IPS DF 19.7 (cell line): ENCODE data around the gene CD82.

Source experiments
- DNase-seq: peaks from one replicate; pipeline ENCODE4 v3.0.0-alpha.2; 2013; ENCODE audit warnings: low read depth, low spot score

The CD82 gene

DNA sequence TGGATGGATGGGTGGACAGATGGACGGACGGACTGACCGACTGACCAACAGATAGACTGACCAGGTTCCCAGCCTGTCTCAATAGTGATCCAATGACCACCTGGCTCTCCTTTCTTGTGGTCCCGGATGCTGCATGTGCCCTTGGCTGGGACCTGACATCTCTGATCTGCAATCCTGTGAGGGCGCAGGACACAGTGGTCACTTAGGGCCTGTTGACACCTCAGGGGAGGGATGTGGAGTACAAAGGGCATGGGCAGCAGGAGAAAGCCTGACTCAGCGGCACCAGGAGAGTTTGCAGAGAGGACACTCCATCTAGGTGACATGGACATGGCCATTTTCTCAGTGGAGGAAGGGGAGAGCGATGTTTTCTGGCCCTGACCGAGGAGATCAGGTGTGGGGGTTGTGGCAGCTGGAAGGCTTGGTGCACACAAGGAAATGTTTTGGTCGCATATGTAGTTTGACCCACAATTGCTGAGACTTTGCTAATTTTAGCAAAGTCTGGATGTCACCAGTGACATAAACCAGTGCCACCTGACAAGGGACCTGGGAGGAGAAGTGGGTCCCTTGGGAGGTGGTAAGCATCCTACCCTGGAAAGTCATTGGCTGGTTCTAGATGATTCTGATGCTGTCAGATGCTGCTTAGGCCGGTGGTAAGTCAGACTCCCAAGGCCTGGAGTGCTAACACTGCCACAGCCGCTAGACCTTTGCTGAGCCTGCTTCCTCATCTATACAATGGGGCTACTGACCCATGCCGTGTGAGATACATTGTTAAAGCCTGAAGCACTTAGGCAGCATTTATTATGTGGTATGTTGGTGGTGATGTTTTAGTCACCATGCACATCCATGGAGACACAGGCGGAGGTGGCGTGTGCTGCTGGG, 50.7 kb downstream of the CD82 start:
- DNase-seq: no peak

- DNase-seq: no peak
These were observed 52.4 kb downstream of the CD82 start for GRCh38 chr11:44617671-44618461.

DNA sequence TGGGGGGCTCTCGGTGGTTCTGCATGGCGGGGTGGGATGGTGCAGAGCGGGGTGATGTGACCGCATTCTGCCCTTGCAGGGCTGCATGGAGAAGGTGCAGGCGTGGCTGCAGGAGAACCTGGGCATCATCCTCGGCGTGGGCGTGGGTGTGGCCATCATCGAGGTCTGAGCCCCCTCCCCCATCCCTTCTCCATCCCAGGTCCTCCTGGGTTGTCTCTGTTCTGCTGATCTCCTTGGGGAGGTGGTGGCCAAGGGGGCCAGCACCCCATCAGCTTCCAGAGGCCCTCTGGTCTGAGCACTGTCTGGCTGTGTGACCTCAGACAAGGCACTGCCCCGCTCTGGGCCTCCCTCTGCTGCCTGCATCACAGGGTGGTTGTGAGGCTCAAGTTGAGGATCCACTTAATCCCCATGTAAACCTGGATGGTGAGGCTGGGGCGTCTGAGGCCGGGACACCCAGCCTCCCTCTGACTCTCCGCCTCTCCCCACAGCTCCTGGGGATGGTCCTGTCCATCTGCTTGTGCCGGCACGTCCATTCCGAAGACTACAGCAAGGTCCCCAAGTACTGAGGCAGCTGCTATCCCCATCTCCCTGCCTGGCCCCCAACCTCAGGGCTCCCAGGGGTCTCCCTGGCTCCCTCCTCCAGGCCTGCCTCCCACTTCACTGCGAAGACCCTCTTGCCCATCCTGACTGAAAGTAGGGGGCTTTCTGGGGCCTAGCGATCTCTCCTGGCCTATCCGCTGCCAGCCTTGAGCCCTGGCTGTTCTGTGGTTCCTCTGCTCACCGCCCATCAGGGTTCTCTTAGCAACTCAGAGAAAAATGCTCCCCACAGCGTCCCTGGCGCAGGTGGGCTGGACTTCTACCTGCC, 53.3 kb downstream of the CD82 start:
- no peak for DNase-seq

GRCh38 chr11:44620328-44620725, 54.9 kb downstream of the CD82 start:
- DNase-seq: no peak

DNA sequence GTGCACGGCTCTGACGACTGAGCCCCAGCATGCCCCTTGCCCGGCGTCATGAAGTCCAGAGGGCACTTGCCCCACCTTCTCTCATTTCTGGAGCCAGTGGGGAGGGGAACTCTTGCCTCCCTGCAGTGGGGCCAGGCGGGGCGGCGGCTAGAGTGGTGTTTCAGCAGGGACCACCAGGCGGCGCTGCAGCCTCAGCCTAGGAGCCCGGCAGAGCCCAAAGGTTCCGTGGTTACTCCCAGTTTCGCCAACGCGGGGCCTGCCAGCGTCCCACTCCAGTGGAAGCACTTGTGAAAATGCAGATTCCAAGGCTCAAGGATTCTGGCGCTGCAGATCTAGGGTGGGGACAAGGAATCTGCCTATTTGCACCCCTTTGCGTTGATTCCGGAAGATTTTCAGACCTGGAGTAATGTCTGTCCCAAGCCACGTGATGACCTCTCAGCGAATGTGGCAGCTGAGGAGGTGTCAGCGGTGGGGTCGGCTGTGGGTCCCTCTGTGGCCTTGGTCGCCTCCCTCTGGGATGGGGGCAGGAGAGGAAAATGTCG, 55.7 kb downstream of the CD82 start:
- DNase-seq: no peak

- no peak for DNase-seq
These were observed 56.3 kb downstream of the CD82 start for GRCh38 chr11:44621784-44622183.

GRCh38 chr11:44622190-44622650, 56.8 kb downstream of the CD82 start:
- DNase-seq: no peak

DNA sequence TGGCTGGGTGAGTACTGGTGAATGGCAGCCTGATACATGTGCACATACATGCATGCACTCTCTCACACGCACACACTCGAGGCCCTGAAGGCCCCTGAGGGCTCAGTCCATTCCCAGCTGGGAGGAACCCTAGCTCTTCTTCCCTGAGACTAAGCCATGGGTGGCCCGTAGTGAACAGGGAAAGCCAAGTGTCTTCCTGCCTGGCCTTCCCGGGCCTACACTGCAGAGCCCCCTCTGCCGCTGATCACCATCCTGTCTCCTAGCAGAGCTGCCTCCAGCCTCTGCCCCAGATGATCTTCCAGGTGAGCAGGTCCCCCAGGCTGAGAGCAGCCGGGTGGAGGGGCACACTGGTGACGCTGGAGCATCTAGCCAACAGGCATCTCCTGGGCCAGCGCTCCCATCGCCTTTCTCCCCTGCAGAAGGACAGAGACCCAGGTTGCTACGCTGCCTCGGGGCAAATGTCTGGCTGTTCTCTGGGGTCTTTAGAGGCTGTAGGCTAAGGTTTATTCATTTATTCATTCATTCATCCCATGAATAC, 57.3 kb downstream of the CD82 start:
- no peak for DNase-seq

DNA sequence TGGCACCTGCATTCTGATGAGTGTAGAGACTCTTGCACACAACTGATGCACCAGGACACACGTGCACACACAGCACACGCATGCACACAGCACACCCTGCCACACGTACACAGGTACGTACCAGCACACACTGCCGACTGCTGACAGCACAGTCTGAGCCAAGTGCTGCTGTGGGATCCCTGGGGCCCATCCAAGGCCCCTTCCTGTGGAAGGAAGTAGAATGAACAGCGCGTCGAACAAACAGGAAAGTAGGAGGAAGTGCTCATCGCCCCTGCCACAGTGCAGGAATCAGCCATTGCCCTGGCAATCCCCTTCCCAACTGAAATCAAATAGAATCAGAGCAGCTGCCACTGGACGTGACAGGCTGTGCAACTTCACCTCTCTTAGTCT, 57.9 kb downstream of the CD82 start:
- DNase-seq: no peak

DNA sequence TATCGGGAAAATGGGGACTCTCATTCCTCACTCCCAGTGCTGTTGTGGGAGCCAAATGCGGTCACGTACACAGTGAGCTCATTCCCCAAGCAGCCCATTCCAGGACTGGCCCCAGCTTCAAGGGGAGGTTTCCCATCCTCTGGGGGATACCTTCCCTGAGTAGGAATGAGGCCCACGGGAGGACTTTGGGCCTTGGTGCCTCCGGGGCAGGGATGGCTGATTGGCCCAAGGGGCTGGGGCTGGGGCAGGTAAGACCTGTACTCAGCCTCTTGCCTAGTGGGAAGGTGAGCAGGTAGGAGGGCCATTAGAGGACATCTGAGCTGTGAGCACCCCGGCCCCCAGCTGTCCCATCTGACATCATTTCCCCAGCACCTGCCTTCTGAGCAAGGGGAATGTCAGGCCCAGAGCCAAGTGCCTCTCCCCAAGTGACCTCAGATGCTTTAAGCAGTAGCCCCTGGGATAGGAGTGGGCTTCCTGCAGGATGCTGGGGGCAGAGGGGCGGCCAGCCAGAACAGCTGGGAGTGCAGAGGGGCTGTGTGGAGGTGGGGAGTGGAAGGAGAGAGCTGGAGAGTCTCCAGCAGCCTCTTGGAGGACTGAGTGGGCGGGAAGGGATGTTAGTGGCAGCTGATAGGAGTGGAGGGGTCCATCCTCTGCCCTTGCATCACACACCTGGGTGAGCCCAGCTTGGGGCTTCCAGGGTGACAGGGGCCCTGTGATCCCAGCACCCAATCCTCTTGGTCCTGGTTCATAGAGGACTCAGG, 58.4 kb downstream of the CD82 start:
- no peak for DNase-seq

DNA sequence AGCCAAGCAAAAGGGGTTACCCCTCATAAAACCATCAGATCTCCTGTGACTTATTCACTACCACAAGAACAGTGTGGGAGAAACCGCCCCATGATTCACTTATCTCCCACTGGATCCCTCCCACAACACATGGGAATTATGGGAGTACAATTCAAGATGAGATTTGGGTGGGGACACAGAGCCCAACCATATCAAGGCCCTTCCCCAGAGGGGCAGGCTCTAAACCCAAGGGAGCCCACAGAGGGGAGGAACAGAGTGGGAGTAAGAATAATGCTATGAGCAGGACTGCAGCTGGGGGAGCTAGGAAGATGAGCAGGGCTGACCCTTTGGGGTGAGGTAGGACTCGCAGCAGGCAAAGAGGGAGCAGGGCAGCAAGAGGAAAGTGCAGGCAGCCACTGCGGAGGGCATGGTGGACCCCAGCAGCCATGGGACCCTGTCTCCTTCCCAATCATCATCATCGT, 59.3 kb downstream of the CD82 start:
- no peak for DNase-seq

DNA sequence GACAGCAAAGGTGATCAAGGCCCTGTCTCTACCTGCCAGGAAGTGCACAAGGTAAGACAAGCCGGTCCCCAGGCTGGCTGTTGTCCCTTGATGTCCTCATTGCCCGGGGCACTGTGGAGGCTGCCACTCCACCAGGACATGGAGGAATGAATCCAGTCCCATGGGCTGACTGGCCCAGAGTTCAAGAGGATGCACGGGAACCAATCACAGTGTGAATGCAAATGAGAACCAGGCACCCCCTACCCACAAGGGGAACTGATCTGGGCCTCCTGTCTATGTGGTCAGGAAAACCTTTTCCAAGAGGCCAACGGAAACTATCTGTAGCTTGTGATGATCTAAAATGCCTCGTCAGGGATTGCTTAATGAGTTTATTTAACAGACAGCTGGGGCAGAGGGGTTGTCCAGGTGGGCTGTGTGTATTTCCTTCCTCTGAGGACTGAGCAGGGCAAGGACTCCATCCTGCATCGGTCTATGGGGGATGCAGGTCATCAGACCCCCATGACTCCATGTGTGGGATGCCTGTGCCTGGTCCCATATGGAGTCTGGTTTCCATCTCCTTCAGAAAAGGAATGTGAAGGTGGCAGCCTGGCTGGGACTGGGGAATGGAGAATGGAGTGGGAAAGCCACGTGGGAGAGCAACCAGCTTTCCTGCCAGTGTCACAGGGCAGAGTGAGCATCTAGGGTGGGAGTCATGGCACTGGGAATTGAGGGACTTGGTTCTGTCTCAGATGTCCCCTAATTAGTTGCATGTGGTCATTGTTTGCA, 60.5 kb downstream of the CD82 start:
- DNase-seq: no peak

GRCh38 chr11:44626645-44627044, 61.2 kb downstream of the CD82 start:
- DNase-seq: no peak

DNA sequence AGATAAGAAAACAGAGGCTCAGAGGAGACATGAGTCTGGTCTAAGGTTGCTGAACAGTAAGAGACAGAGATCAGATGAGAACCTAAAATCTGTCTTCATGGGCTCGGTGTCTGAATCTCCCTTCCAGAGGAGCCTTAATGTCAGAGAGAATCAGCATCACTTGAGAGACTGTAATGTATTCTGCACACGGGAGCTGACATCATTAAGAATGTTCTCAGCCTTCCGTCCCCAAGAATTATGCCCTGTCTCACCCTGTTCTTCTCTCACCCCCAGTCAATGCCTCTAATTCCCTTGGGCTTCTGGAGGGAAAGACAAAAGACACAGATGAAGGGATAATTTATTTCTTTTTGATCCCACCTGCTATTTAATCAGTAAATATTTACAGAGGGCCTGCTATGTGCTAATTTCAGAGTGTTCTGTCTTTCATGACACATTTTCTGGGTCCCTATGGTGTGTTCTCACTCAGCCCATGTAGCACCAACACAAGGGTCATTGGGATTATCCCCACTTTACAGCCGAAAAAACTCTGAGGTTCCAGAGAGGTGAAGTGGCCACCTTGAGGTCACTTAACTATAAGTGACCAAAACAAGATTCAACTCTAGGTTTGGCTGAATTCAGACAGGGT, 61.8 kb downstream of the CD82 start:
- DNase-seq: no peak

- no peak for DNase-seq
These were observed 62.7 kb downstream of the CD82 start for GRCh38 chr11:44627911-44628729.

DNA sequence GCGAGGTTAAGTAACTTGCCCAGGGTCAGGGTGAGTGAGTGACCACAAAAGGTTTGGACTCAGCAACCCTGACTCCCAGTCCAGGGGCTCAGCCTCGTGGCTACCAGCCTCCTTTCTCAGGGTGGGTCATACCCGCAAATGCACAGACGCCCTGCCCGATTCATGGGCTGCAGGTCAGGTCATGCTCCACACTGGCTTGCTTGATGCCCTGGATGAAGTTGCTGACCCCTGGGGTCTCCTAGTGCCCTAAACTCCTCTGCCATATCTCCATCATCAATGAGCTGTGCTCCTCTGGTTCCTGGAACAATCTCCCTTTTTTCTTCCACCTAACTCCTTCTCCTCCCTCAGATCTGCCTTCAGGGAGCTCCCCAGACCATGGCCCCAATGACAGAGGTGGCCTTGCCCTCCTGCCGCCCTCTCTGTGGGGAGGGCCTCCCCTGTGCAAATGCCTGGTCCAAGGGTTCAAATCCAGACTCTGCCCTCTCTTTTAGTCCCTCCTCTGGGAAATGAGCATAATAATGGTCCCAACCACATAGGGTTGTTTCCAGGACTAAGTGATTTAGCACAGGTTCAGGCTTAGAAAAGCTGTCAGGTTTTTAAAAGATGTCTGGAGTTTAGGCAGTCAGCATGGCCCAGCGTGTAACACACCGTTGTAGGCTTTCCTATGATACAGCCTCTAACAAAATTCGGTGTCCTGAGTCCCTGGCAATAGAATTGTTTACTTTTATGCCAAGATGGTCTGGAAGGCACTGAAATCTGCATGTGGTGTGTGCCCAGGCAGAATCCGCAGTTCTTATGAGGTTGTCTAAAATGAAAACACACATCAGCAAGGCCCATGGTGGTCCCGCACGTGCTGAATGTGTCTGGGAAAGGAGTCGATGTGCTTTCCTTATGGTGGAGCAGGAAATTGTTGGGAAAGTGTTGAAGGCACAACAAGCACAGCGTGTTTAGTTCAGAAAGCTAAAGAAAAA, 63.6 kb downstream of the CD82 start:
- no peak for DNase-seq

DNA sequence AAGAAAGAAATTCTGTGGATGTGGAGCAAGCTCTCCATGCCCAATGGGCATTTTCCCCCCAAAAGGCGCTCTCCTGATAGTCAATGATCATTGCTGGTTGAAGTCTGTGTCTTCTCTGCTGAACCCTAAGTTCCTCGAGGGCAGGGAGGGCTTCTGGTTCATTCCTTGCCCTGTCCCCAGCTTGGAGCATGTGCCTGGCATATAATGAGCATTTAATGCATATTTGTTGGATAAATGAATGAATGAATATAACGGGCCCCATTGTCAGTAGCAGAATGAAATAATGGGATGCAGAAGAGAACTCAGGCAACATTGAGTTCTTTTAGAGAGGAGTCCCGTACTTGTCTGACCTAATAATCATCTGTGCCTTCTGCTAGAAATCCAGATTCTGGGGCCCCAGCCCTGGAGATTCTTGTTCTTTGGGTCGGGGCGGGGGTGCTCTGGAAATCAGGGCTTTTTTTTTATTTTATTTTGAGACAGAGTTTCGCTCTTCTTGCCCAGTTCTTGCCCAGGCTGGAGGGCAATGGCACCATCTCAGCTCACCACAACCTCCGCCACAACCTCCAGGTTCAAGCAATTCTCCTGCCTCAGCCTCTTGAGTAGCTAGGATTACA, 64.4 kb downstream of the CD82 start:
- no peak for DNase-seq
